GM21447 (cell line): Measurements from ENCODE around the gene AGBL3.
"Not testable (repeated sequence)": the region's sequence is repeated elsewhere in the genome, so short reads cannot be mapped to it uniquely, and the experiment has no call there.

ENCODE experiments used
- ATAC-seq: cut with Tn5 transposase; IDR thresholded peaks from one replicate; pipeline ENCODE4 v1.9.1; 2021; ENCODE audit not compliant: unreplicated experiment

AGBL3 gene

GRCh38 chr7:135074531-135074930 lies 88.2 kb downstream of the AGBL3 start:
- ATAC-seq, result no peak

- no peak for ATAC-seq
Observed at GRCh38 chr7:135075716-135076115, 89.4 kb downstream of the AGBL3 start.

GRCh38 chr7:135076882-135077281 lies 90.6 kb downstream of the AGBL3 start:
- ATAC-seq, result no peak

GRCh38 chr7:135077642-135078041 lies 91.3 kb downstream of the AGBL3 start:
- no peak for ATAC-seq

- ATAC-seq, result no peak
Observed at GRCh38 chr7:135078051-135078450, 91.7 kb downstream of the AGBL3 start.

- ATAC-seq, result no peak
Observed at GRCh38 chr7:135079068-135079467, 92.8 kb downstream of the AGBL3 start.

GRCh38 chr7:135083005-135083404 lies 96.7 kb downstream of the AGBL3 start:
- ATAC-seq, result no peak

- ATAC-seq, result no peak
Observed at GRCh38 chr7:135088566-135088965, 102.3 kb downstream of the AGBL3 start.

GRCh38 chr7:135091717-135092116 lies 105.4 kb downstream of the AGBL3 start:
- ATAC-seq, result no peak

- ATAC-seq, result no peak
Observed at GRCh38 chr7:135094472-135095237, 108.3 kb downstream of the AGBL3 start.

GRCh38 chr7:135095450-135095849 lies 109.1 kb downstream of the AGBL3 start:
- ATAC-seq, result no peak

- ATAC-seq, result no peak
Observed at GRCh38 chr7:135098391-135098790, 112.1 kb downstream of the AGBL3 start.

- no peak for ATAC-seq
Observed at GRCh38 chr7:135100856-135101255, 114.5 kb downstream of the AGBL3 start.

GRCh38 chr7:135102372-135102771 lies 116.1 kb downstream of the AGBL3 start:
- peak; percentile 94 for ATAC-seq

GRCh38 chr7:135109562-135109961 lies 123.3 kb downstream of the AGBL3 start:
- ATAC-seq, result no peak

- ATAC-seq, result no peak
Observed at GRCh38 chr7:135109976-135110375, 123.7 kb downstream of the AGBL3 start.

GRCh38 chr7:135111379-135111778 lies 125.1 kb downstream of the AGBL3 start:
- ATAC-seq, result no peak

- ATAC-seq, result no peak
Observed at GRCh38 chr7:135114622-135115021, 128.3 kb downstream of the AGBL3 start.

- no peak for ATAC-seq
Observed at GRCh38 chr7:135117096-135117495, 130.8 kb downstream of the AGBL3 start.

- ATAC-seq, result no peak
Observed at GRCh38 chr7:135121868-135122267, 135.6 kb downstream of the AGBL3 start.

GRCh38 chr7:135124631-135125030 lies 138.3 kb downstream of the AGBL3 start:
- not testable (repeated sequence) for ATAC-seq

GRCh38 chr7:135128931-135129330 lies 142.6 kb downstream of the AGBL3 start:
- ATAC-seq, result no peak

GRCh38 chr7:135129579-135129978 lies 143.3 kb downstream of the AGBL3 start:
- no peak for ATAC-seq
